Transverse colon (tissue), 4 donors: ENCODE data around the gene RBMX2. TPM values are rescaled to one million over a fixed set of nuclear protein-coding genes. Genes with fewer than 3 reads are reported as not detected.
"Not testable (repeated sequence)": the region's sequence is repeated elsewhere in the genome, so short reads cannot be mapped to it uniquely, and the experiment has no call there.

Source experiments
- DNase-seq: peaks from one replicate; pipeline ENCODE4 v3.0.0-alpha.2; 2019
- H3K27ac ChIP-seq, 4 donors: fragments of 200-600 bp; sonication (generic); 2 replicates each; pipeline ENCODE4 v1.5.1; 2016 to 2018; ENCODE audit warnings: inconsistent platforms in 4 of 4
- H3K27me3 ChIP-seq: fragments of 200-600 bp; sonication (generic); 2 replicates; pipeline ENCODE4 v1.5.1; 2017; ENCODE audit warnings: inconsistent platforms
- H3K36me3 ChIP-seq, 4 donors: fragments of 200-600 bp; sonication (generic); 2 replicates each; pipeline ENCODE4 v1.5.1; 2017 to 2019; ENCODE audit warnings: inconsistent platforms in 4 of 4
- H3K4me1 ChIP-seq, 4 donors: fragments of 200-600 bp; sonication (generic); 2 replicates each; pipeline ENCODE4 v1.5.1; 2017 to 2020; ENCODE audit warnings: inconsistent platforms in 4 of 4
- H3K4me3 ChIP-seq, 4 donors: fragments of 200-600 bp; sonication (generic); 1 replicate in 1 of 4; 2 replicates in 3 of 4; pipeline versions ENCODE4 v1.5.1 to v1.6.1; 2017 to 2019; ENCODE audit warnings: inconsistent platforms in 4 of 4
- H3K9me3 ChIP-seq, 2 donors: fragments of 200-600 bp; sonication (generic); 2 replicates each; pipeline ENCODE4 v1.5.1; 2017 to 2019; ENCODE audit warnings: inconsistent platforms in 2 of 2
- CTCF ChIP-seq, 5 experiments: fragments of 200-600 bp in 3 of 5; fragments of 450-650 bp in 2 of 5; sonication (generic) in 3 of 5; IDR thresholded peaks; 1 replicate in 2 of 5; 2 replicates in 3 of 5; pipeline ENCODE4 v1.5.1; 2016 to 2017; ENCODE audit warnings: antibody characterized with exemption in 5 of 5, inconsistent platforms in 3 of 5, mild to moderate bottlenecking in 2 of 5, moderate library complexity in 1 of 5
- EP300 ChIP-seq: sonication (generic); formaldehyde crosslinking; IDR thresholded peaks from one replicate; pipeline ENCODE4 v1.6.1; 2017; ENCODE audit warnings: antibody characterized with exemption, low read depth
- POLR2A ChIP-seq: fragments of 450-650 bp; IDR thresholded peaks from one replicate; pipeline ENCODE4 v1.6.1; 2016; ENCODE audit warnings: antibody characterized with exemption, mild to moderate bottlenecking, moderate library complexity
- POLR2AphosphoS5 ChIP-seq, 3 donors: sonication (generic); formaldehyde crosslinking; IDR thresholded peaks; one replicate each; pipeline ENCODE4 v1.6.1; 2016; ENCODE audit warnings: antibody characterized with exemption in 3 of 3
- WGBS, 2 donors: methylation state at CpG; one replicate each; pipeline ENCODE4 v1.1.5; 2018; ENCODE audit warnings: low coverage in 1 of 2; 5-methylcytosine and 5-hydroxymethylcytosine counted together
- in situ Hi-C, 4 donors: fragments of 200-750 bp; cut with MboI; loops; one replicate each; pipeline versions ENCODE4 v1.15.0 to v1.15.1; 2017; ENCODE audit warnings: low sequenced_read_pairs in 3 of 4, low pct_ligation_motif_present in 1 of 4, low pct_unique_long_range_greater_than_20kb in 1 of 4
- intact Hi-C: fragments of 100-400 bp; cut with DNase I; formaldehyde crosslinking; loops from one replicate; pipeline ENCODE4 v1.15.1; 2023; ENCODE audit warnings: low total_unique reads
- total RNA-seq, 4 donors: library from RNA; depleted of rRNA; stranded (reverse); fragments of >200 nt; gene quantifications; one replicate each; pipeline ENCODE4 v1.1.0, GENCODE V29; 2016

The RBMX2 gene
- total RNA-seq, 4 donors from 2014 or later = 1.00 to 13.0 (median 7.6) TPM

GRCh38 chrX:130426531-130426930, 24.7 kb downstream of the RBMX2 start:
- Histone ChIP-seq H3K36me3 (no peaks in the 10 kb centered on the region), H3K9me3 (no peaks in the 10 kb centered on the region), H3K27me3 (no peaks in the 10 kb centered on the region), H3K4me1 (no peaks in the 10 kb centered on the region), H3K27ac (no peak overlapping the region), H3K4me3 (no peak overlapping the region)
- no peak for TF ChIP-seq CTCF (IDR thresholded peaks at IDR 0.05)
- TF ChIP-seq POLR2AphosphoS5 (IDR thresholded peaks at IDR 0.05) = no peak
- TF ChIP-seq EP300 = no peak
- TF ChIP-seq POLR2A = no peak
- in situ Hi-C loops = no loop called here
- intact Hi-C loops = no loop called here
- 91% methylated on average over 6 of the region's 6 CpGs; no CpG with 5 or more reads in 1 of the 2 donors for WGBS, 2 donors
- no peak for DNase-seq

- 80 to 87% methylated on average over 2 to 5 of the region's 5 CpGs for whole genome bisulfite sequencing, 2 donors
- in situ Hi-C loops, H3K9me3 ChIP-seq, DNase-seq, intact Hi-C loops, H3K27ac ChIP-seq, H3K27me3 ChIP-seq, H3K4me1 ChIP-seq, H3K4me3 ChIP-seq, H3K36me3 ChIP-seq: not testable (repeated sequence)
Observed at GRCh38 chrX:130429236-130429635, 27.4 kb downstream of the RBMX2 start.

- H3K9me3 ChIP-seq = no peaks in the 10 kb centered on the region
- H3K4me3 ChIP-seq = no peak overlapping the region
- H3K4me1 ChIP-seq = no peaks in the 10 kb centered on the region
- TF ChIP-seq POLR2AphosphoS5 (IDR thresholded peaks at IDR 0.05) = no peak
- no peak for TF ChIP-seq EP300
- TF ChIP-seq POLR2A = no peak
- TF ChIP-seq CTCF (IDR thresholded peaks at IDR 0.05) = no peak
- in situ Hi-C loops (no loop called here), intact Hi-C loops (no loop called here)
- no peak for DNase-seq
- H3K27ac ChIP-seq = no peak overlapping the region
- no peaks in the 10 kb centered on the region for H3K27me3 ChIP-seq
- no peaks in the 10 kb centered on the region for H3K36me3 ChIP-seq
Observed at GRCh38 chrX:130435937-130436336, 34.1 kb downstream of the RBMX2 start.

- in situ Hi-C loops, H3K9me3 ChIP-seq, DNase-seq, H3K36me3 ChIP-seq, H3K27me3 ChIP-seq, H3K4me1 ChIP-seq, intact Hi-C loops, H3K4me3 ChIP-seq, H3K27ac ChIP-seq: not testable (repeated sequence)
- 0 to 80% methylated on average over 1 to 2 of the region's 2 CpGs for WGBS, 2 donors
Observed at GRCh38 chrX:130437996-130438395, 36.2 kb downstream of the RBMX2 start.

- intact Hi-C loops (no loop called here), in situ Hi-C loops (no loop called here)
- DNase-seq = no peak
Observed at GRCh38 chrX:130443875-130444274, 42.1 kb downstream of the RBMX2 start.

GRCh38 chrX:130444641-130445336, 43.0 kb downstream of the RBMX2 start:
- intact Hi-C loops (no loop called here), in situ Hi-C loops (no loop called here)
- TF ChIP-seq EP300 (no peak), CTCF (IDR thresholded peaks at IDR 0.05) (no peak), POLR2AphosphoS5 (IDR thresholded peaks at IDR 0.05) (no peak), POLR2A (no peak)

More at GRCh38 chrX:130443875-130444274, 42.1 kb downstream of the RBMX2 start:
- Histone ChIP-seq H3K4me3 (no peak overlapping the region), H3K27me3 (no peaks in the 10 kb centered on the region), H3K36me3 (no peaks in the 10 kb centered on the region), H3K9me3 (no peaks in the 10 kb centered on the region), H3K27ac (no peak overlapping the region), H3K4me1 (no peaks in the 10 kb centered on the region)
- no peak for TF ChIP-seq POLR2AphosphoS5 (IDR thresholded peaks at IDR 0.05)

More at GRCh38 chrX:130444641-130445336, 43.0 kb downstream of the RBMX2 start:
- WGBS, 2 donors = 86% methylated on average over 1 of the region's 1 CpG; no CpG with 5 or more reads in 1 of the 2 donors
- Histone ChIP-seq H3K4me1 (no peaks in the 10 kb centered on the region), H3K9me3 (no peaks in the 10 kb centered on the region), H3K27ac (no peak overlapping the region), H3K36me3 (no peaks in the 10 kb centered on the region), H3K4me3 (no peak overlapping the region), H3K27me3 (no peaks in the 10 kb centered on the region)
- DNase-seq = no peak
